GM19467 (cell line): Measurements from ENCODE around the gene CYTH2.
"Not testable (repeated sequence)": the region's sequence is repeated elsewhere in the genome, so short reads cannot be mapped to it uniquely, and the experiment has no call there.

Source experiments
- ATAC-seq: cut with Tn5 transposase; IDR thresholded peaks from one replicate; pipeline ENCODE4 v1.9.1; 2021; ENCODE audit warnings: mild to moderate bottlenecking, moderate library complexity; ENCODE audit not compliant: unreplicated experiment

The CYTH2 gene

GRCh38 chr19:48510421-48511268 lies 41.5 kb downstream of the CYTH2 start:
- no peak for ATAC-seq

DNA sequence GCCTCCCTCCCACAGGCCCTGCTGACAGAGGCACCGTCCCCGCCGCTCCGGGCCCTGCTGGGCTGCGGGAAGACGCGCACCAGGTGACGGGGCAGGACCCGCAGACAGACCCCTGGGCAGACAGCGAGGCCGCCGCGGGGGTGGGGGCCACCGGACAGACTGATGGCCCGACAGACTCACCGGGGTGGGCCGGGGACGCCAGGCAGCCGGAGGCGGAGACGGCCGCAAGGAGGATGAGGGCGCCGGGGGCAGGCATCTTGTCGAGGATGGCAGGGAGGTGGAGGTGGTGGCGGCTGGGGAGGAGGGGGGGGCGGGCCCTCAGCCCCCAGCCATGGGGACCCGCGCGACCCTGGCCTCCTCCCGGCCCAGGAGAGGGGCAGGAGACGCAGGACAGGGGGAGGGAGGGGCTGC lies 42.2 kb downstream of the CYTH2 start:
- ATAC-seq = no peak

DNA sequence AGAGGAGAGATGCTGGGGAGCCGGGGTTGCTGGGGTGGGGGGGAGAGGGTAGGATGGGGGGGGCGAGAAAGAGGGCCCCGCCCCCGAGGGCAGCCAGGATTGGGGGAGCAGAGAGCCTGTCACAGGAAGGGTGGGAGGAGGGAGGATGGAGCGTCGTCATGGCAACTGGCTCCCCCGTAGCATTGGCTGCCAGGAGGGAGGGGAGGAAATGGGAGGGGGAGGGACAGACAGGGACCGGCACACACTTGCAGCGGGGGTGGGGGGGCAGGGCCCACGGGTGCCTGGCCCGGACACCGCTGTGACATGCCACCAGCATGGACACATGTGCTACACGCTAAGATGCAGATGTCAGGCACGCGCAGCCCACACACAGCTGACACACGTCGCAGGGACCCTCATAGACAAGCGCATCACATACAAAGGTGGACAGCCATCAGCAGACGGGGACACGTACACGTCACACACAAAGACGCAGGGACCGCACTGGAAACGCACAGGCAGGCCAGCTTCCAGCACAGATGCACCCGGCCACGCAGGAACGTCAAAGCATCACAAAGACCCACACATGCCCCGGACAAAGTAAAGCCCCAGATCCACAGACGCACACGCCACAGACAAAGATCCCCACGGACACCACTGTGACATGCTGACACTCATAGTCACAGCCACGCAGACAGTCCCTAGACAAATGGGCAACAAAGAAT lies 42.8 kb downstream of the CYTH2 start, which contains the start of gene LMTK3:
Gene LMTK3 (minus strand): TSS at position 36 of the 704 bp plus-strand sequence. CDS start 259 bp downstream, outside the sequence.
- ATAC-seq = no peak

- no peak for ATAC-seq
Measured at GRCh38 chr19:48512504-48513288, 43.5 kb downstream of the CYTH2 start.

- ATAC-seq = no peak
Measured at GRCh38 chr19:48513289-48514122, 44.3 kb downstream of the CYTH2 start.

DNA sequence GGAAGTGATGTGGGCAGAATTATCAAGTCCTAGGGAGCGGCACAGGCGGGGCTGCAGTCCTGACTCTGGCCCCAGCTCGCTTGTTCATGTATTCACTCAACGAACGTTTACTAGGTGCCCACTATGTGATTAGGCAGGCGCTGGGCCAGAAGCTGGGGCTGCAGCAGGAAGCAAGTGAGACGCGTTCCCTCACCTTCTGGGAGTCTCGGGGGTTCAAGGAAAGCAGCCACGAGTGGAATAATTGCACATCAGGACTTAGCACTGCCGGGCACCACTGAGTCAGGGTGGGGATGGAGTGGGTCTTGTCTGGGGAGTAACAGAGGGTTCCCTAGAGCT lies 44.9 kb downstream of the CYTH2 start:
- ATAC-seq = no peak

DNA sequence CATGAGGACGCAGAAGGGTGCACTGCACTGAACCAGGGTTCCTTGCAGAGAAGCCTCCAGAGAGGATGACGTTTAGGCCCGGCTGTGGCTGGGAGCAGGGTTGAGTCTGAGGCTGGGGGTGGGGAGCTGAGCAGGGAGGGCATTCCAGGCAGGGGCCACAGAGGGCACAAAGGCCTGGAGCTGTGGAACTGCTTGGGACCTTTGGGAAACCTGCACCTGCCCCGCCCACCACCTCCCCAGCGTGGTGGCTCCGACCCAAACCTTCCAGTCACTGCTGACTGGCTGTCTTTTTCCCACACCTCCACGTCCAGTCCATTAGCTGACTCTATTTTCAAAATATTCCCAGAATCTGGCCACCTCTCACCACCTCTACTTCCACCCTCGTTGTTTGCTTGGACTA lies 47.4 kb downstream of the CYTH2 start:
- ATAC-seq = no peak

DNA sequence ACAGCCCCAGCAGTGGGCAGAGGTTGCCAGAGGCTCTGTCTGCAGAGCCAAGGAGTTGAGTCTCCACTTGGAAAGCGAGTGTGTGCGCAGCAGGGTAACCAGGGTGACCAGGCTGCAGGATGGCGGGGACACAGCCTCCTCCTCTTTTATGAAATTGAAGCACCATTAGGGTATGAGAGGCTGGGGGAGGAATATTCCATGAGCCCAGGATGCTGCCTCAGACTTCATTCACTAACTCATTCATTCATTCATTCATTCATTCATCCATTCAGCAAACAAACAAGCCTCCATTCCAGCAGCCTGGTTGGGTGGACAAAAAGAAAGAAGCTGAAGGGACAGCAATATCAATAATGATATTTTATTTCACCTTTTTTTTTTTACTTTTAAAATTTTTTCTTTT lies 49.0 kb downstream of the CYTH2 start:
- ATAC-seq = no peak

GRCh38 chr19:48519426-48519825 lies 50.3 kb downstream of the CYTH2 start:
- ATAC-seq = not testable (repeated sequence)

- no peak for ATAC-seq
Measured at GRCh38 chr19:48520134-48520533, 51.0 kb downstream of the CYTH2 start.

GRCh38 chr19:48524221-48524620 lies 55.1 kb downstream of the CYTH2 start:
- no peak for ATAC-seq

DNA sequence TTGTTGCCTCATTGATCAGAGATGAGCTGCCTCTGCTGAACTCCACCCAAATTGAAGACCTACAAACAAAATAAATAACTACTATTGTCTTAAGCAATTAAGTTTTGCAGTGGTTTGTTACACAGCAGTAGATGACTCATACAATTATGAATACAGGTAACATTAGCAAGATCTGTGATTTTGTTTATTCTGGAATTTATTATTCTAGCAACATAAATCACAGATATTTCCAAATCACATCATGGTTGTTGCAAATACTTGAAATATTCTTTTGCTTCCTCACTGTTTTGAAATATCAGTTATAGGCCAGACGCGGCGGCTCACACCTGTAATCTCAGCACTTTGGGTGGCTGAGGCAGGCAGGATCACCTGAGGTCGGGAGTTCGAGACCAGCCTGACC lies 55.6 kb downstream of the CYTH2 start:
- no peak for ATAC-seq

DNA sequence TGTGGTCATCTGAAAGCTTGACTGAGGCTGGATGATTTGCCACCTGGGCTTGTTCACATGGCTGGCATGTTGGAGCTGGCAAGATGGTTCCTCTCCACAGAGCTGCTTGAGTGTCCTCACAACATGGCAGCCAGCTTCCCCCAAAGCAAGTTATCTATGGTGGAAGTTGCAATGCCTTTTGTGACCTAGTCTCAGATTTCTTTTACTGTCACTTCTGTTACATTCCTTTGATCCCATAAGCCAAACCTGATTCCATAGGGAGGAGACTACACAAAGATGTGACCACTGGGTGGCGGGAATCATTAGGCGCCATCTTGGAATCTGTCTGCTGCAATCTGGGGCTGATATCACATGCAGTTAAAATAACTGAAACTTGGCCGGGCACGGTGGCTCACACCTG lies 60.0 kb downstream of the CYTH2 start:
- no peak for ATAC-seq

- ATAC-seq = no peak
Measured at GRCh38 chr19:48530066-48530720, 61.0 kb downstream of the CYTH2 start.

GRCh38 chr19:48530770-48531169 lies 61.6 kb downstream of the CYTH2 start:
- no peak for ATAC-seq
